Ramos (cell line): ENCODE data around the gene PTPRG.

Experiments used
- in situ Hi-C: fragments of 300-500 bp; cut with MboI; formaldehyde crosslinking; loops from one replicate; pipeline ENCODE4 v1.14.3; 2022; ENCODE audit warnings: low sequenced_read_pairs; ENCODE audit not compliant: unreplicated experiment

Gene PTPRG

GRCh38 chr3:62135741-62136140 is 574.4 kb downstream of the PTPRG start:
- in situ Hi-C loops: no loop called here

DNA sequence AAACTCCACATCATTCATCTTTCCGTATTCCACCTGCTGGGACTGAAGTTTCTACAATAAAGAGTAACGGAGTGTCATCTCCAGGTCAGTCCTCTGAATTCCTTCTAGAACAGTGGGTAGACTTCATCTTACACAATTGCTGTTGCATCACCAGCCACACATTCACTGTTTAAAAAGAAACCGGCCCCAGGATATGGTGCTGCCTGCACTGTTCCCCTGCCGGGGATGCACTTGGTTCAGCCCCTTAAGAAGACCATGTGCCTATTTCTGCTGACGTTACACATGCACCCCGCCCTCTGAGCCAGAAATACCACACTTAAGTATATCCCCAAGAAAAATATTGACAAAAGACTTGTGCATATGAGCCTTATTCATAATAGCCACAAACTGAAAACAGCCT is 578.6 kb downstream of the PTPRG start:
- in situ Hi-C loops: no loop called here

- in situ Hi-C loops: no loop called here
These were observed 581.1 kb downstream of the PTPRG start for GRCh38 chr3:62142331-62143085.

- in situ Hi-C loops: no loop called here
These were observed 582.6 kb downstream of the PTPRG start for GRCh38 chr3:62143843-62144450.

DNA sequence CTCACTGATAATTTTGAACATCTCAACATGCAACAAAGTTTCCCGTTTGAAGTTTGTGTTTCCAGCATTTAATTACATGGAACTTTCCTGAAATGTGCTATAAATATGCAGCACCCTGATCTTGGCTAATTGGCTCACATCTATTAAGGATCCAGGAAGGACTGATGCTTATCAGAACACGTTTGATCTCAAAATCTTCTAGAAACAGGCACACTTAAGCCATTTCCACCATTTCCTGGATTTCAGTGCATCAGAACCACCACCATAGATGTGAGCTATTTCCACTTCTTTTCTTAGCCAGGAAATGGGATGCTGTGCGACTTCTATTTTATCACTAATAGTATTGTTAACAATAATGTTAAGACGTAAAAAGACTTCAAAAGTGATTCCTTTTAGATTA is 583.1 kb downstream of the PTPRG start:
- in situ Hi-C loops: no loop called here

DNA sequence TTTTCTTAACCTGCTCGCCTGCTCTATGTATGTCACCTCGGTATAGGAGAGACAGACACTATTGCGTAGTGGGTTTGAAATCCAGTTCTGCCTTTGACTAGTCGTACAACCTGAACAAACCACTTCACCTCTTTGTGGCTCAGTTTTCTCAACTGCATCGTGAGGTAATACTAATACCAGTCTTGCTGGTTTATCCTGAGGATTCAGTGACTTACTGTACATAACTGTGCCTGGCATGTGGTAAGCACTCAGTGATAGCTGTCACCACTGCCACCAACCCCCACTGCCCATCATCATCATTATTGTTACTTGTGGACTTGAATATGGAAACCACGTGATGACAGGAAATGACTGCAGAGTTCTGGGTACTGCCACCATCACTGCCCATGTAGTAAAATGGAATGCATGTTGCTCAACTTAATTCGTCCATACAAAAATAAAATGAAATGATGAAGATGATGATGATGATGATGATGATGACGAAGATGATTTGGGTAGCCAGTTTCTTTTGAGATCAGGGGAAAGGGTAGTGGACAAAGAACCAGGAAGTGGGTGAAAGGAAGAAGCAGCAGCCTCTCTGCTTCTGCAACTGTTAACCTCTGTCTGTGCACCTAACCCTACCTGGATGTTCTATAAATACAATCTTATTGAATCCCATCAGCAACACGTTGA is 583.9 kb downstream of the PTPRG start:
- in situ Hi-C loops: no loop called here

DNA sequence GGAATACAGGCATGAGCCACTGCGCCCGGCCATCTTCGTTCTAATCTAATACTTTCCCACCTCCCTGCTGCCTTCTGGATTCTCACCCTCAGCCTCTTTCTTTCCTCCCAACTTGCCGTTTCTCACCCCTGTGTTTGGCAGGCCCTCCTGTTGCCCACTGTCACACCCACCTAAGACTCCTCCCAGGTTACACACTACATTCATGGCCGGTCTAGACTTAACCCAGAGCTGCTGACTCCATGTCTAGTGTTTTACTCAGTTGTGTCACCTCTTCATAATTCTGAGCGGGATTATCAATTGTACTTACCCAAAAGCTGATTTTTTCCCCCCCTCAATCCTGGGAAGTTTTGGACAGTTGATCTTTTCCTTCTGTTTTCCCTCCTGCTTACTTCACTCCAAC is 588.2 kb downstream of the PTPRG start:
- in situ Hi-C loops: no loop called here

DNA sequence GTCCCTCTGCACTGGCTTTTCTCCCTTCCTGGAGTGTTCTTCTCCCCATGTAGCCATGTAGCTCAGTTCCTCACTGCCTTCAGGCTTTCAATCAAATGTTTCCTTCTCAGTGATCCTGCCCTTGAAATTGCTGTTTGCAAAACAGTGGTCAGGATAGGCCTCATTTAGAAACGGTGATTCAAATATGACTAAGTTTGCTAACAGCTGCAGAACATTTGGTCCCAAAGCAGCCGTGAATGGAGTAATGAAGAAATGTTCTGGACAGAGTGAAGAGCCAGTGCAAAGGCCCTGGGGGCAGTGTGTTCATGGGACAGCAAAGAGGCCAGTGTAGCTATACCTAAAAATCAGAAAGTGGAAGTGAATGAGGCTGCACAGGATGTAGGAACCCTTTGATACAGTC is 588.6 kb downstream of the PTPRG start:
- in situ Hi-C loops: no loop called here

DNA sequence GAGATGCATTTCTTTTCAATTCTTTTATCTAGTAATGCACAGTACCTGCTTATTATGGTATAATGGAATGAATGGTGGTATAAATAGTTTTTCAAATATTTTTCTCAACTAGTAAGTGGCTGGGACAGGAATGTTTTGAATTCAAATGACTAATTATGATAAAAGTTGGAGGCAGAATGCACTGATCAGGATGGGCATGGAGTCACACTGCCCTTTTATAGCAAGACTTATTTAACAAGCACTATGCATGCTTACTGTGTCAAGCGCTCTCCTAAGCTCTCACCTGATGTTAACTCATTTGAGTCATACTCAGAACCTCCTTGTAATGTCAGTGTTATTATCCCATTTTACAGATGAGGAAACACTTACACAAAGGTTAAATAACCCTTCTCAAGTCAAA is 590.2 kb downstream of the PTPRG start:
- in situ Hi-C loops: no loop called here

DNA sequence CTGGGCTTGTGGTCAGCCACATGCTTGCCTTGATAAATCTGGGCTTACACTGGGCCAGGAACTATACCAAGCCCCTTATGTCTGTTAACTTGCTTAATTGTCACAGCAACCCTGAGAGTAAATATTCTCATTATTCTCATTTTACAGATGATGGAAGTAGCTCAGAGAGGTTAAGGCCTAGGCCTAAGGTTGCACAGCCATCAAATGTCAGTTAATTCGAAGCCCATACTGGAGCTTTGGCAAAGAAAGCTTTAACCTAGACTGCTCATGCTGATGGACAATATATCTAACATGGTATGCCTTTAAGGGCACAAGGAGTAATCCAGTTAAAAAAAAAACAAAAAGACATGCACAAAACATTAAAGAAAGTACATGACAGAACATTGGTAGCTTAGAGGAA is 591.9 kb downstream of the PTPRG start:
- in situ Hi-C loops: no loop called here

GRCh38 chr3:62154457-62155148 is 593.2 kb downstream of the PTPRG start:
- in situ Hi-C loops: no loop called here

GRCh38 chr3:62159056-62159708 is 597.8 kb downstream of the PTPRG start:
- in situ Hi-C loops: no loop called here

GRCh38 chr3:62159709-62160092 is 598.3 kb downstream of the PTPRG start:
- in situ Hi-C loops: no loop called here

GRCh38 chr3:62161371-62161770 is 600.0 kb downstream of the PTPRG start:
- in situ Hi-C loops: no loop called here

GRCh38 chr3:62164196-62164595 is 602.8 kb downstream of the PTPRG start:
- in situ Hi-C loops: no loop called here

- in situ Hi-C loops: no loop called here
These were observed 603.4 kb downstream of the PTPRG start for GRCh38 chr3:62164746-62165145.

GRCh38 chr3:62167566-62168262 is 606.3 kb downstream of the PTPRG start:
- in situ Hi-C loops: no loop called here

- in situ Hi-C loops: no loop called here
These were observed 607.0 kb downstream of the PTPRG start for GRCh38 chr3:62168356-62168755.

DNA sequence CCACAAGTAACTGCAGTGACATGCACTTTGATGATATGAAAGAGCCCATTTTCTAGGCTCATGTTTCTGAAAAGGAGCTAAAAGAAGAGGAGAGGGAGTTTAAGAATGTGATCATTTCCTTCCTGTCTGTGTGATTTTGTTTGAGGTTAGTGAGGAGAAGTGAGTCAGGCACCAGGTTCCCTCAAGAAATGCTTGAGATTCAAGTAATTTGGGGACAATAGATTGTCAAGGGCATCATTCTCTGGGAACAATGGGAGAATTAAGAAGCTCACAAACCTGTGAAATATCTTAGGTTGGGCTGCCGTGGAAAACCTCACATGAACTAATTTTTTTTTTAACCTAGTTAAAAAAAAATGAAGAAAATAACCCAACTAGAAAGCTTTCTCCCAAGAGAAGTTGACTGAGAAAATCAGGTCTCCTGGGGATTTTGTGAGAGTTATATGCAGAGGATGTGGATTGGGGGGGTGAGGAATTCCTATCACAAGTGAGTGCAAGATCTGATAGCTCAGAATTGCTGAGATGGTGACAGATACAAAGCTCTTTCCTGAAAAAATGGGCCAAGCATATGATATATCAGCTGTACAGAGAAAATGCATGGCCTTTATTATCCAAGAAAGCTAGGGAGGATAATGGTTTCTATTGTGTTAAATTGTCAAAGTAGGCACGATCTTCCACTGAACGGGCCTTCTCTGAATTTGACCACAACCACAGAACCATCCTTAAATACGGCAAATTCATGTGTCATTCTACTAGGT is 608.7 kb downstream of the PTPRG start:
- in situ Hi-C loops: no loop called here
